Body of pancreas (tissue), 4 donors: Measurements from ENCODE around the gene CORO1C.

Experiments used
- CTCF ChIP-seq, 7 experiments: fragments of 450-650 bp in 4 of 7; fragments of 200-600 bp in 3 of 7; sonication (generic) in 3 of 7; IDR thresholded peaks; one replicate each; pipeline ENCODE4 v1.5.1; 2016 to 2019; ENCODE audit warnings: antibody characterized with exemption in 7 of 7
- POLR2A ChIP-seq, 3 donors: fragments of 450-650 bp; IDR thresholded peaks; one replicate each; pipeline ENCODE4 v1.6.1; 2016; ENCODE audit warnings: antibody characterized with exemption in 3 of 3, mild to moderate bottlenecking in 2 of 3

GRCh38 chr12:108625228-108625627, 106.1 kb downstream of the CORO1C start:
- TF ChIP-seq CTCF (IDR thresholded peaks at IDR 0.05) (no peak), POLR2A (IDR thresholded peaks at IDR 0.05) (no peak)
